Activated T-cell treated with anti-CD3 and anti-CD28 coated beads, Interleukin-2, amount 50 U/mL, for 48 hours (primary cell): ENCODE data around the gene LRIT1.
A peak's percentile ranks its signal among the peaks of the same experiment; 100 is the strongest.

Source experiments
- DNase-seq, 2 experiments: peaks; one replicate each; pipeline ENCODE4 v3.0.0-alpha.2; 2020

The LRIT1 gene

GRCh38 chr10:84248794-84249193 lies 7.4 kb upstream of the LRIT1 start:
- DNase-seq: no peak

- no peak for DNase-seq
Observed at GRCh38 chr10:84247496-84247895, 6.2 kb upstream of the LRIT1 start.

GRCh38 chr10:84244651-84245270 lies 3.4 kb upstream of the LRIT1 start, which contains the start of gene RGR:
Gene RGR, plus strand, starts transcription at chr10:84245053. Its CDS starts 38 bp downstream, at chr10:84245091.
- DNase-seq: no peak

- DNase-seq: no peak
Observed at GRCh38 chr10:84243759-84244158, 2.4 kb upstream of the LRIT1 start.

- no peak for DNase-seq
Observed at GRCh38 chr10:84238909-84239308, 2.4 kb downstream of the LRIT1 start.

GRCh38 chr10:84237199-84238051 lies 3.9 kb downstream of the LRIT1 start:
- DNase-seq: peak in 1 of 2 experiments; percentile 38

- no peak for DNase-seq
Observed at GRCh38 chr10:84236807-84237198, 4.5 kb downstream of the LRIT1 start.

- DNase-seq: no peak
Observed at GRCh38 chr10:84235096-84235495, 6.2 kb downstream of the LRIT1 start.

GRCh38 chr10:84234479-84234878 lies 6.9 kb downstream of the LRIT1 start:
- DNase-seq: no peak

- DNase-seq: no peak
Observed at GRCh38 chr10:84233940-84234339, 7.4 kb downstream of the LRIT1 start.

GRCh38 chr10:84232376-84232775 lies 9.0 kb downstream of the LRIT1 start:
- DNase-seq: no peak

- DNase-seq: no peak
Observed at GRCh38 chr10:84230359-84230758, 11.0 kb downstream of the LRIT1 start.

- no peak for DNase-seq
Observed at GRCh38 chr10:84227810-84228209, 13.5 kb downstream of the LRIT1 start.

- no peak for DNase-seq
Observed at GRCh38 chr10:84226616-84227015, 14.7 kb downstream of the LRIT1 start.

GRCh38 chr10:84225427-84226173 lies 15.7 kb downstream of the LRIT1 start, which contains the start of gene LRIT2:
Gene LRIT2, minus strand, starts transcription at chr10:84225544. Its CDS starts 24 bp downstream, at chr10:84225520.
- no peak for DNase-seq

- no peak for DNase-seq
Observed at GRCh38 chr10:84224411-84225028, 16.8 kb downstream of the LRIT1 start.

- no peak for DNase-seq
Observed at GRCh38 chr10:84221916-84222315, 19.4 kb downstream of the LRIT1 start.

GRCh38 chr10:84217746-84218145 lies 23.6 kb downstream of the LRIT1 start:
- no peak for DNase-seq

- DNase-seq: no peak
Observed at GRCh38 chr10:84216834-84217233, 24.5 kb downstream of the LRIT1 start.

GRCh38 chr10:84214612-84215235 lies 26.6 kb downstream of the LRIT1 start:
- DNase-seq: peak; percentile 66 to 69

- DNase-seq: no peak
Observed at GRCh38 chr10:84214046-84214572, 27.2 kb downstream of the LRIT1 start.

GRCh38 chr10:84213076-84213475 lies 28.3 kb downstream of the LRIT1 start:
- no peak for DNase-seq
